AG08395 (cell line): Measurements from ENCODE around the gene OVOL1.

Experiments used
- DNase-seq: peaks from one replicate; pipeline ENCODE4 v3.0.0; 2012; ENCODE audit warnings: mixed read lengths, low spot score

OVOL1 gene

DNA sequence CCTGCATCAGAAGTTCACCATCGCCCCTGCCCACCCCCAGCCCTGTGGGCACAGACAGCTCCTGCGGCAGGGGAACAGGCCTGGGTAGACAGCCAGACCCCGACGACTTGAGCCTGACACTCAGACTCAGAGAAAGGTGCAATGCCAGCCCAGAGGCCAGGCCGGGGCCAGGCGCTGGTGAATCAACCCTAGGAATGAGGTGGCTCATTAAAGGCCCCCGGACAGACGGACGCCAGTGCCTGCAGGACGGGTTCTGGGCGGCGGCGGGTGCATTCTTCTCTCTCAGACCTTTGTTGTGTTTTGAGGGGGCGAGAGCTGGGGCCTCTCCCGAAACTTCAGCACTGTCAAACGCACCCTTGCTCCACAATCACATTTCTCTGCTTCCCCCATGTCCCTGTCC, 5.6 kb downstream of the OVOL1 start:
- DNase-seq, result no peak

DNA sequence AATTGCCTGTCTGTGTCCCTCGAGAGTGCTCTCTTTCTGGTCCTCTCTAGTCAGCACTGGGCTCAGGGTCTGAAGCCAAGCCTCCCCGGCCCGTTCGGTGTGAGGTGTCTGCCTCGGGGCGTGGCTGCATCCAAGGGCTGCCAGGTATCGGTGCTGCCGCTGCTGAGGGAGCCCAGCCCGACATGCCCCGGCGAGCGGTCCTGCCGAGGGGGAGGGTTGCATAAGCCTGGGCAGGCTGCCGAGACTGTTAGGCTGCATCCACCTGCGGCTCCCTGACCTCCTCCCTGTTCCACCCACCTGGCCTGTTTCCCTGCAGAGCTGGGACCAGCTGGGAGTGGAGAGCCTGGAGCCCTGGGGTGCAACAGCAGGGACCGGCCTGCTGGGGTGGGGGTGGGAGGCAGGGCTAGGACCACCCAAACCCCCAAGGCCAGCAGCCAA, 6.3 kb downstream of the OVOL1 start:
- no peak for DNase-seq

DNA sequence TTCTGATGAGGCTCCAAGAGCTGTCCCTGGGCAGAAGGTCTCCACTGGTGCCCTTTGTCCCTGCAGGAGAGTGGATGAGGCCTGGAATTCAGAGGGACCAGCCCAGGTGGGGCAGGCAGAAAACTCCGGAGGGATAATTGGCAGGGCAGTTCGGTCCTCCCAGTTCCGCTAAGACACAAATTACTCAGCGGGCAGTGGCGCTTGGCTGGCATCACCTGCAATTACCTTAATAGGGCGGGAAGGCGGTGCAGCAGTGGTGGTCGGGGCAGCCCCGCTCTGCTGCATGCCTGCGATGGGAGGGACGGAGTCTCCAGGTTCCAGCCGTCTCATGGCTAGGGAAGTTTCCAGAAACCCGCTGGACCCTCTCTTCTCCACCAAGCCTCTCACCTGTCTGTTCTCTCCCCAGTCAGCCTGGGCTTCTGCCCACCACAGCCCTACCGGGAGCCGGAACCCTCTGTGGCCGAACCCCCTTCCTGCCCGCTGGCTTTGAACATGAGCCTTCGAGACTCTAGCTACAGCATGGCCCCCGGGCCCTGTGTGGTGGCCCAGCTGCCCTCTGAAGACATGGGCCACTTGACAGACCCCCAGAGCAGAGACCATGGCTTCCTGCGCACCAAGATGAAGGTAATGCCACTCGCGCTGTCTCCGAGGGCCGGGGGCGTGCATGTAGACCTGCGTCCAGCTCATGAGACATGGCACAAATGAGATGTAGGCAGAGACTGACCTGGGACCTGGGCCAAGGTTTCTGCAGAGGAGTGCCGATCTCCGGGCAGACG, 7.0 kb downstream of the OVOL1 start:
- DNase-seq, result no peak

DNA sequence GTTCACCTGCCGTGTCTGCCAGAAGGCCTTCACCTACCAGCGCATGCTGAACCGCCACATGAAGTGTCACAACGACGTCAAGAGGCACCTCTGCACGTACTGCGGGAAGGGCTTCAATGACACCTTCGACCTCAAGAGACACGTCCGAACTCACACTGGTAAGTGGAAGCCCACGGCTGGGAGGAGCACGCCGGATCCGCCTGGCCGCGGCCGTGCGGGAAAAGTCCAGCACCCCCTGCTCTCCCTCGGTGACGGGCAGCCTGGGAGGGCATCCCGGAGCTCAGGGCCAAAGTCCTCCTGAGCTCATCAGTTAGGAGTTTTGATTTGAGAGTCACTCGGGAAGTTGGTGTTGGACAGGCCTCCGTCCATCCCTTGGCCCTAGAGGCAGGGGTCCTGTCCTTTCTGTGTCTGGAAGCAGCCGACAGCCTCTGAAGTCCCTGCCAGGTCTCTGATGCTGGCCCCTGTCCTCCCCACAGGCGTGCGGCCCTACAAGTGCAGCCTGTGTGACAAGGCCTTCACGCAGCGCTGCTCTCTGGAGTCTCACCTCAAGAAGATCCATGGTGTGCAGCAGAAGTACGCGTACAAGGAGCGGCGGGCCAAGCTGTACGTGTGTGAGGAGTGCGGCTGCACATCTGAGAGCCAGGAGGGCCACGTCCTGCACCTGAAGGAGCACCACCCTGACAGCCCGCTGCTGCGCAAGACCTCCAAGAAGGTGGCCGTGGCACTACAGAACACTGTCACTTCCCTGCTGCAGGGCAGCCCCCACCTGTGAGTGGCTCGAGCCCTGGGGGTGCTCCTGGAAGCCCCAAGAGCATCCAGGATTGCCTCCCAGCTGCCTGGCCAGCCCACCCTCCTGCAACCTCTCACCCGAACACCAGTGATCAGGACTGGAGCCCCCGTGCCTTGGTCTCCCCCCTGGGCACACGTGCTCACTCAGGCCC, 8.0 kb downstream of the OVOL1 start:
- no peak for DNase-seq

DNA sequence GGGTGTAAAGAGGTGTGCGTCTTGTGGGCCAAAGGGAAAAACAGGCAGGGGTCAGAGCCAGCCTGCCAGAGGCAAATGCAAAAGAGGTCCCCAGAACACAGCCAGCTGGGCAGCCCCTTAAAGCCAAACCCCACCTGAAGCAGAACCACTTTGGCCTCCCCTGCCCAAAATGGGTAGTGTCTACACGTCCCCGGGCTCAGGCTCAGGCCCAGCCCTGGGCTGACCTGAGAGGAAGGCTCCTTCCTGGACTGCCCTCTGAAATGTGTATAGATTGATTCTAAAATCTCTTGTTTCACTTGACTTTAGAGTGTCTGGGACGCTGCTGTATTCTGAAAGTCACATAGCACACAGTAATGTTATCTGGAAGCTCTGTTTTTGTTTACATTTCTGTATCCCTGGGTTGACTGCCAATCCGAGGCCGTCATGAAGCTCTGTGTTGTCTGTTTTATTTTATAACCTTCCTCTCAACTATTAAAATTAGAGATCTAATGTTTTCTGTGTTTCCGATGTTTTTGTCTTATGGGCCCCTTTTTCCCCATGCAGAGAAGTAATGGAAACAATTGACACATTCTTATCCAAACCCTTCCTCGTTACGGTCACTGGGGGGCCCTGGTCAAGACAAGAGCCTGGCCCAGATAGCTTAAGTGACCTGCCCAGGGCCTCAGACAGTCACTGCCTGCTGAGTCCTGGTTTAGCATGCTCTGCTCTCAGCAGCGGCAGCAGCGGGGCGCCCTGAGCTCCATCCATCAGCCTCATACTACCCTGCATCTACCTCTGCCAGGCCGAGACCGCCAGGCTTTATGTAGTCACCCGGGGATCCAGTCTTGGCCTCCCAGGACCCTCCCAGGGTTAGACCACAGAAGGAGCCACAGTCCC, 10.1 kb downstream of the OVOL1 start:
- no peak for DNase-seq

DNA sequence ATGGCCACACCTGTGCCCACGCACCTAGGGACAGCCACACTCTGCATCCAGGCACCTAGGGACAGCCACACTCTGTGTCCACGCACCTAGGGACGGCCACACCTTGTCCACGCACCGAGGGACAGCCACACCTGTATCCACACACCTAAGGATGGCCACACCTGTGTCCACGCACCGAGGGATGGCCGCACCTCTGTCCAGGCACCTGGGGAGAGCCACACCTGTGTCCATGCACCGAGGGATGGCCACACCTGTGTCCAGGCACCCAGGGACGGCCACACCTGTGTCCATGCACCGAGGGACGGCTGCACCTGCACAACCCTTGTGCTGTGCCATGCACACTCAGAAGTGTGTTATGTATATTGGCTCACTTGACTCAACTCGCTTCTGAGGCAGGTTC, 10.8 kb downstream of the OVOL1 start:
- DNase-seq, result no peak

DNA sequence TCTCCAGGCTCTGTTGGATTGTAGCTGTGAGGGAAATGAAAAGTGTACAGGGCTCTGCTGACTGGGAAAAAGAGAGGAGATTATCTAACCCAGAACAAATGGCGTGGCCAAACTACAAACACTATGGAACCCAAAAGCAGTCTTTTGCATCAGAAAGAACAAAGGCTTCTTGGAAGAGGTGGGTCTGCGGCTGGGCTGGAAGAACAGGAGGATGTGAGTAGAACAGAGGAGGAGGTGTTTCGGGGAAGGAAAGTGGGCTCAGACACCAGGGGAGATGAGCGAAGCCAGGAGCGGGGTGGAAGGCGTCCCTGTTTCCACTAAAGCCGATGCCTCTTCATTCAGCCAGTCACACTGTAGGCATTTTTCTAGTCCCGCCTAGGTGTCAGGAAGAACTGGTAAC, 12.0 kb downstream of the OVOL1 start:
- DNase-seq, result no peak

DNA sequence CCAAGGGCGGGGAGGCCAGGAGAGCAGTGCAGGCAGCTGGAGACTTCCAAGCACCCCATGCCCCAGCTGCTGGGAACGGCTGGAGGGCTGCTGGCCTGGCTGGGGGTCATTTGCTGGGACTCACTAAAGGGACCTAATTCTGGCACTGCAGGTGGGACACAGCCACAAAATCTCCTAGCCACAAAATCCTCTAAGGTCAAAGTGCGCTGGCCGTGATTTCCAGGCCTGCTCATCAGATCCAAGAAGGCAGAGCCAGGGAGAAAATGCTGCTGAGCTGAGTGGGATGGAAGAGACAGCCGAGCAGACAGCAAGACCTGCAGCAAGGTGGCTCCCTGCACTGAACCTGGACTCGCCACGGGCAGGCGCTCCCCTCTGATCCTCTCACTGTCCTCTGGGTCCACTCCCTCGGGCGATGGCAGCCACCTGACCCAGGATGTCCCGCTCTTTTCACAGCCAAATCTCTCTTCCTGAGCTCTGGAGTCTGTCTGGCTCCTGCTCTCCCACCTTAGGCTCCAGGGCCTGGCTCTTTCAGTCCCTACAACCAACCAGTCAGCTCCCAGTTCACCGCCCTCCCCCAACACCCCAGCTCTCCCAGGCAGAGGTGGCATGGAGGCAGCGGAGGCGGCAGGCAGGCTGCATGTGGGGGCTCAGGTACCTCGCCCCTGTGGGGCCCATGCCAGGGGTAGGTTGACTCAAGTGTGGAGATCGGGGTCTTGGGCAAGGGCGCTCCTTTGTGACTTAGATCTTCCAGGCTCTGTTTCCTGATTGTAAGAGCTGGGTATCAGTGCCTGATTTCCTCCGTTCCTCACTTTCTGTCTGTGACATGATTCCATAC, 14.5 kb downstream of the OVOL1 start:
- DNase-seq, result no peak

DNA sequence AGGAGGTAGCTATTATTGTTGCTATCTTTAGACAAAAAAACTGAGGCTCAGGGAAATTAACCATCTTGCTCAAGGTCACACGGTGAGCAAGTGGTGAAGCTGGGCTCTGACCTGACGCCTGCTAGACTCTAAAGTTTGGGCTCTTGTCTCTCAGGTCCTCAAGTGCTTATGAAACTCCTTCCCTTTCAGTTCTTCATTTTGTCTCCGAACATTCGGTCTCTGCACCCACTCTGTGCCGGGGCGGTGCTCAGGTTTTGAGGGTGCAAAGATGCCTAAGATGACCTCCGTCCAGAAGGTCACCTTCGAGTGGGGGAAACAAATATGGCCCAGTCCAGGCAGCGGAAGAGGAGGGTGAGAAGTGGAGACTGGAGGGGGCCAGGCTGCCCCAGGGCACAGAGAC, 16.0 kb downstream of the OVOL1 start:
- no peak for DNase-seq

DNA sequence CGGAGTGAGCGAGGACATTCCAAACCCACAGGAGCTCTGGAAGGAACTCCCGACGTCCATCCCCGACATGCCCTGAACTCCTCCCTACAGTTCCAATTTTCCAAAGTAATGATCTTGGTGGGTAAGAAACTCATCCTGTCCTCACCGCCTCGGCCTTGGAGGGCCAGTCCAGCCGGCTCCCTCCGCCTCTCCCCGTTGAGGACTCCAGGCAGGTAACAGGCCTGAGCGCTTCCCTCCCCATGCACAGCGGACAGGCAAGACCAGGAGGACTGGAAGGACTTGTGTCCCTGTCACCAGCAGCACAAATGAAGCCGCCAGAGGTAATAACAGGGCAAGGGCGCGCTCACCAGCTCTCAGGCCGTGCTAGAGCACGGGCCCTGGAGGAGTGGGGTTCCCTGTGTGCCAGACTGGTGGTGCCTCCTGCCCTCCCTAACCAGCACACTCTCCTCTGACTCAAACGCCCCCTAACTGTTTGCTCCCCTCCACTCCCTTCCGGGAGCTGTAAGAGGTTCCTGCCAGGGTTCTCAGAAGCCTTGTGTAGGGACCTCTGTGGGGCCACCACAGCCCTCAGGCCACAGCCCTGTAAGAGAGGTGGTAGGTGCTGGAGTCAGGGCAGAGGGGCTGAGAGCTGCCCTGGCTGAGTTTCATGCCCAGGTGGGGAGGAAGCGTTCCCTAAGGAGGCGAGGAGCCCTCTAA, 17.1 kb downstream of the OVOL1 start:
- no peak for DNase-seq

DNA sequence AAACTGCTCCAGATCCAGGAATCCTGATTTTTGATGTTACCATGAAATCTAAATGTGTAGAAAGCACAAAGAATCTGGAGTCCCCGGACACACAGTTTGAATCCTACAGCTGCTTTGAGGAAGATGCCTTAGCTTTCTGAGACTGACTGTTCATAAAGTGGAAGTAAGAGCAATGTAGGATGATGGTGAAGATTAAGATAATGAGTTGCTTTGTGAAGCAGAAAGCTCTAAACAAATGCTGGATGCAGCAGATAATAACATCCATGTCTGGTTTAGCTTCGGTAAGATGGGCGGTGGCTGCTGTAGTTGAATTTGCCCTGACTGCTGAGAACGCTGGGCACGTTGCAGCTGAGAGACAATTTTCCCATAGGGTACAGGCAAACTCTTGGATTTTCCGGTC, 20.1 kb downstream of the OVOL1 start:
- no peak for DNase-seq

DNA sequence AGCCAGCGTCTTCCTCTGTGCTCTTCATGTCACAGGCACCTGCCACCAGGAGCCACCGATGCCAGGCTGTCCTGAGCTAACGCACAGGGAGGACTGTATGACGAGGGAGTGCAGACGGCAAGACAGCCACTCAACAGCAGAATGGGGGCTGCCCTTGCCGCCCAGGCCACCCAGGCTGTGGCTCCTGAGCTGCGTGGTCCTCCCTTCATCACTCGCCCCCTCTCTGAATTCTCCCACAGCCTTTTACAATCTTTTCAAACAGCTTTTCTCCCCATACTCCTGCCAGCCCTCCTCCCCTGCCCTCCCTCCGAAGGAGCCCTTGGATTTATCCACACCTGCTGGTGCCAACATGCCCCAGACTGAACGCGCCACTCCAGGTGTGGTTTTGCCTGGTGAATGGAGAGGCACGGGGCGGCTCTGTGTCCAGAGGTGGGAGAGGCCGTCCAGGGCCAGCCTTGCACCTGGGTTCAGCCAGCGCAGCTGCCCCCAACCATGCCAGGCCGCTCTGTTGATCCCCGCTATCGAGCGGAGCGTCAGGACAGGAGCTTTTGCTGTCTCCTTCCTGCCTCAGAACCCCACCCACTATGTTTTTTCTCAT, 22.0 kb downstream of the OVOL1 start:
- DNase-seq, result no peak

DNA sequence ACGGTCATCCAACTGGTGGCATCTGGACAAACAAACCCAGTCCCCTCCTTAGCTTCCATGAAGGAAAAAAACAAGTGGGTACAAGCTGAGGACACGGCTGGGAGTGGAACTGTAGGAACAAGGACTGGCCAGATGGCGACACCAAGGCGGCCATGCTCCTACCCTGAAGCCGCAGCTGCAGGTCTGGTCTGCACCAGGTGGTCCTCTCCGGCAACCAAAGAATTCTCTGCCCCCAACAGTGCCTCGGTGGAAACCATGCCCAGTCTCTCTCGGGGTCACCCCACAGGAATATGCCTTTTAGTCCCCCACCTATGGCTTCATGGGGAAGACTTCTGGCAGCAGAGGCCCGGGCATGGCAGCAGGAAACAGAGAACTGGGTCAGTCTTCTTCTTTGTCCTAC, 22.6 kb downstream of the OVOL1 start:
- DNase-seq, result no peak

DNA sequence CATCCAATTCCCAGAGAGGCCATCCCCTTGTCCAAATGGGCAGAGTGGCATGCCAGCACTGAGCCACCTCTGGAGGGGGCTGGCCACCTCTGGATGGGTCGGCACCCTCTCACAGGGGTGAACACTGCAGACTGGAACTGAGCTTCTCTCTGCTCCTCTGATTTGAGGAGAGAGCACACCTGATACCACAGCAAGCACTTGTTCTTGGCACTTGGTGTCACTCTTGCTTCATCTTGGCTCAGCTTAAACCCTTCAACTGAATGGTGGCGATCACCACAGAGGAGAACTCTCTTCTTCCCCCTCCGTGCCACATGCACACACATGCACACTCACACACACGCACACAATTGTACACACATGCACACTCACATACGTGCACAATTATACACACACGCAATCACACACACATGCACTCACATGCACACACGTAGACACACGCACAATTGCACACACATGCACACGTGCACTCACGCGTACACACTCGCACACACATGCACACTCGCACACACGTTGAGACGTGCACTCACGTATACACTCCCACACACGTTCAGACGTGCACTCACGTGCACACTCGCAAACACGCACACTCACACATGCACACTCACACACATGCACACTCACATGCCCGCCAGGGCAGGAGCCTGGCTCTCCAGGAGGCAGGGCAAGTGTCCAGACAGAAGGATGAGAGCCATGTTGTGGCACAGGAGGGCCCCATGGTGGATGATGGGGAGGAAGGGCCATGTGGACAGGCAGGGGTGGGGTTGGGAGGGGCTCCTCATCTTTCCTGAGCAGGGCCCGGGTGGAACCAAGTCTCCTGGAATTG, 23.4 kb downstream of the OVOL1 start:
- no peak for DNase-seq

DNA sequence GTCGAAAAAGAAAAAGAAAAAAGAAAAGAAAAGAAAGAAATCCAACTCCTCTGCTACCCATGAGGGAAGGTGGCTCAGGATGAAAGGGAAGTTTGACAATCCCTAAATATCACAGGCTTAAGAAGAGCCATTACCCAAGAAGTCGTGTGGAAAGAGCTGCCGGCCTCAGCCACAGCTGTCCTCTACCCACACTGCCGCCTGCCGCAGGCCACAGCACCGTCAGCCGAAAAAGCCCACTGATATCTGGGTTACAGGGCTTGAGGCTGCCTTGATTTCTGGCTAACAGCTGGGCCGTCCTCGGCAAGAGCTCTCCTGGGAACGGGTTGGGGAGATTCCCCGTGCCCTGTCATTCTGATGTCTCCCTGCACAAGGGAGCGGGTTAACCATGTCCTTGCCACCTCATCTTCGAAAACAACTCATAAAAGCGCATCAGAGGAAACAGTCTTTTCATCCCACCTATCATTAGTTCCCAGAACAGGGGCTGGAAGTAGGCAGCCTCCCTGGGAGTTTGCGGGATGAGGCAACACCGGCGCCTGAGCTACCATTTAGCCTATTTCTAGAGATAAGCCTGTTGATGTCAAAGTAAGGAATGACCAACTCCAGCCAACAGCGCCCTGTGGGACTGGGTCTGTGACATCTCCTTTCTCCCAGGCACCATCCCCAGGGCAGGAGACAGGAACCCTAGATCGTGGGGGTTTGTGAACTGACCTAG, 25.1 kb downstream of the OVOL1 start:
- no peak for DNase-seq

DNA sequence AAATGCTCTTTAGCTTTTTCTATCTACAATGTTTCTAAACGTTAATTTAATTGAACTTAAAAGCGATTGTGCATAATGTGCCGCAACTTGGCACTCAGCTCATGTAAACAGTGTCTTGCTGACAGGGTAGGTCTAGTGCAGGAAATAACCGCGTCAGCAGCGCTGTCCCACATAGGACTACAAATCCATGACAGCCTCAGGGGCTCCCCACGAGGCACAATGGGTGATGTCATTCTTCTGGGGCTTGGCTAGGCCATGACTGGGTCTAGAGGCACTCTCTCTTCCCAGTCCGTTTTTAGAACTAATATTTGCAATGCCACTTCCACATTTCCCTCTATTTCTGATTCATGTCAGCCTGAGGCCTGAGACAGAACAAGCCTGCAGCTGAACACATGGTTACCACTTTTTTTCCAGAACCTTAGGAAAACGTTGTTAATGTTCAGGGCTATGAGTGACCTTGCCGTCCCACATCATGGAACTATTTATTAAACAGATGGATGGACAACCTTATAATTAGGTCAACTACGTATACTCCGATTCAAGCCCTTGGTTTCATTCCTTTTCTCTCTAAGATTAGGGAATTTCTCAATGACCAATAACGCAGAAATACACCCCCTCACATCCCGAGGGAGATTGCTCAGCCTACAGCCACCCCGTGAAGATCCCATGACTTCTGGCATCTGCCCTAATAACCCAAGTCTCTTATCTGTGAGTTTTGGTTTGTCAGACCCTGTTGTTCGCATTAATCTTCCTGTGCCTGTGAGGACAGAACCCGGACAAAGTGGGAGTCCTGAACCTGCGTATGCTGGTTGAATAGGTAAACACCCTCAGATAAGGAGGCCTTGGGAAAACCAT, 27.5 kb downstream of the OVOL1 start:
- DNase-seq, result no peak

DNA sequence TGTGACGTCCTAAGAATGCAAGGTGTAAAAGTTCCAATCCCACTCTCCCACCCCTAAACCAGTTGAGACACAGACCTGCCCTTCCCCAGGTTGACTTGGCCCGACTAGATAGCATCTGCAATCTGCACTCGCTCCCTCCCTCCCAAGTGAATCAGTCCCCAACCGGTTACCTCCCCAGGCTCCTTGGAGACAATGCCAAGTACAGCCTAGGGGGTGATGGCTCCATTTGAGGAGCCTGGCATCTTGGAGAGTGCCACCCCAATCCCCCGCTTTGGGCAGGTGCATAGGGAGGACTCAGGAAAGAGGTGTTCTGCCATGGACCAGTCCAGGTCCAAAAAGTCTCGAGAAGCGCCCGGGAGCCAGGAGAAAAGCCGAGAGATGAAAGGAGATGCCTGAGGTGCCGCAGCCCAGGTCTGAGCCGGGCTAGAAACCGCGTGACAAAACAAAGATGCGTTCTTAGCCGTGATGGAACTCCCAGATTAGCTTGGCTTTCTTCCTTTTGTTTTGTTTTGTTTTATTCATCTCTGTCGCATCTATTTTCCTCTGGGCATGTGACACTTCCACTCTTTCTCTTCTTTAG, 28.2 kb downstream of the OVOL1 start:
- DNase-seq, result no peak
